ENCODE data around the gene CCT2. TPM values are rescaled to one million over a fixed set of nuclear protein-coding genes. Genes with fewer than 3 reads are reported as not detected.

Gene CCT2
- total and polyA plus RNA-seq, 2 of the 4 experiments (the other 2 are of a cell fraction) = 194 to 651 TPM

DNA sequence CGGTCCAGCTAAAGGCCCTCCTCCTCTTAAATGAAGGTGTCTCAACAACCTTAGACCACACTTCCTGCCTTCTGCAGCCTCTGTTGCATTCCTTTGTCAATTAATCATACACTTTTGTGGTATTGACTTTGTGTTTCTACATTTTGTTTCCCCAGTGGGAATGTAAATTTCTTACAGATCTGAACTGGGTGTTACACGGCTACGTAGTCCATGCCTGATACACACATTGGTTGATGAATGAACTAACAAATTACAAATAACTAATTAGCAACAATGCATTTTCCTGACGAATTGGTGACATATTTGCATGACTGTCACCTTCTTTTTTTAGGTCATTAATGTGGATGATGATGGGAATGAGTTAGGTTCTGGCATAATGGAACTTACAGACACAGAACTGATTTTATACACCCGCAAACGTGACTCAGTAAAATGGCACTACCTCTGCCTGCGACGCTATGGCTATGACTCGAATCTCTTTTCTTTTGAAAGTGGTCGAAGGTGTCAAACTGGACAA is 15.2 kb upstream of the CCT2 start:
- H3K4me2 ChIP-seq (ENCODE audit: low read depth, low read length) = no peak overlapping the region
- H2AK5ac ChIP-seq (ENCODE audit: low read depth, low read length) = no peak overlapping the region
- H3K9me3 ChIP-seq (ENCODE audit: control insufficient read depth, insufficient read depth, low read length) = no peaks in the 10 kb centered on the region
- H4K8ac ChIP-seq (ENCODE audit: low read depth in 2 of 2, low read length in 2 of 2) = 0 out of 4 replicates have a peak overlapping the region, but pooled peaks of 1 of the 2 experiments have one; percentile 6
- H2AK9ac ChIP-seq (replicated peaks; ENCODE audit: low read depth, low read length, poor library complexity) = no peak overlapping the region
- ChIA-PET CTCF (interaction anchor here (1.0 to 2.0 kb wide), 4 partner anchors 9 to 181 kb away, joined by 3 to 8 read pairs (median 4); partner anchors contain the start of gene FRS2), POLR2A (ENCODE audit: unreplicated experiment) (no interaction called here)
- in situ Hi-C loops (cut with MboI; ENCODE audit: low sequenced_read_pairs) (loop anchor here (5.0 to 10.0 kb wide), 2 partner anchors 95 to 183 kb away; partner anchors contain the start of gene FRS2), dilution Hi-C loops (cut with HindIII; ENCODE audit: low sequenced_read_pairs, unreplicated experiment) (no loop called here), intact Hi-C loops (cut with micrococcal nuclease) (loop anchor here (1.0 to 10.0 kb wide), 3 partner anchors 99 to 415 kb away; partner anchors contain the start of gene FRS2)
- no peak overlapping the region for H3K27ac ChIP-seq (ENCODE audit: insufficient read depth, low read length)
- H3K4me3 ChIP-seq (ENCODE audit: insufficient read depth, low read depth, low read length) = no peak overlapping the region
- H3K4ac ChIP-seq (ENCODE audit: low read depth, low read length) = no peak overlapping the region
- H3K18ac ChIP-seq (ENCODE audit: low read depth, low read length) = no peak overlapping the region
- no peak overlapping the region for H4K5ac ChIP-seq (ENCODE audit: low read depth, low read length)
- TF ChIP-seq, protein P1, sequence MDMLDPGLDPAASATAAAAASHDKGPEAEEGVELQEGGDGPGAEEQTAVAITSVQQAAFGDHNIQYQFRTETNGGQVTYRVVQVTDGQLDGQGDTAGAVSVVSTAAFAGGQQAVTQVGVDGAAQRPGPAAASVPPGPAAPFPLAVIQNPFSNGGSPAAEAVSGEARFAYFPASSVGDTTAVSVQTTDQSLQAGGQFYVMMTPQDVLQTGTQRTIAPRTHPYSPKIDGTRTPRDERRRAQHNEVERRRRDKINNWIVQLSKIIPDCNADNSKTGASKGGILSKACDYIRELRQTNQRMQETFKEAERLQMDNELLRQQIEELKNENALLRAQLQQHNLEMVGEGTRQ (IDR thresholded peaks at IDR 0.05; ENCODE audit: low read depth, low read length) = no peak
- no peak for TF ChIP-seq SMC3 (IDR thresholded peaks at IDR 0.05; ENCODE audit: low read depth, low read length)
- no peak for TF ChIP-seq MAFK (IDR thresholded peaks at IDR 0.05; ENCODE audit: low read depth, low read length)
- no peak for TF ChIP-seq MAZ (IDR thresholded peaks at IDR 0.05; ENCODE audit: borderline replicate concordance, low read depth, low read length)
- no peak for TF ChIP-seq POLR2A (IDR thresholded peaks at IDR 0.05; ENCODE audit: low read depth, low read length)
- no peak for TF ChIP-seq NFE2L2 (IDR thresholded peaks at IDR 0.05; ENCODE audit: low read depth, low read length)
- no peak for TF ChIP-seq BHLHE40 (IDR thresholded peaks at IDR 0.05; ENCODE audit: low read depth, low read length)
- TF ChIP-seq RFX5 (IDR thresholded peaks at IDR 0.05; ENCODE audit: low read depth, low read length) = no peak
- no peak for TF ChIP-seq CHD1 (IDR thresholded peaks at IDR 0.05; ENCODE audit: low read depth, low read length)
- TF ChIP-seq, protein P2, sequence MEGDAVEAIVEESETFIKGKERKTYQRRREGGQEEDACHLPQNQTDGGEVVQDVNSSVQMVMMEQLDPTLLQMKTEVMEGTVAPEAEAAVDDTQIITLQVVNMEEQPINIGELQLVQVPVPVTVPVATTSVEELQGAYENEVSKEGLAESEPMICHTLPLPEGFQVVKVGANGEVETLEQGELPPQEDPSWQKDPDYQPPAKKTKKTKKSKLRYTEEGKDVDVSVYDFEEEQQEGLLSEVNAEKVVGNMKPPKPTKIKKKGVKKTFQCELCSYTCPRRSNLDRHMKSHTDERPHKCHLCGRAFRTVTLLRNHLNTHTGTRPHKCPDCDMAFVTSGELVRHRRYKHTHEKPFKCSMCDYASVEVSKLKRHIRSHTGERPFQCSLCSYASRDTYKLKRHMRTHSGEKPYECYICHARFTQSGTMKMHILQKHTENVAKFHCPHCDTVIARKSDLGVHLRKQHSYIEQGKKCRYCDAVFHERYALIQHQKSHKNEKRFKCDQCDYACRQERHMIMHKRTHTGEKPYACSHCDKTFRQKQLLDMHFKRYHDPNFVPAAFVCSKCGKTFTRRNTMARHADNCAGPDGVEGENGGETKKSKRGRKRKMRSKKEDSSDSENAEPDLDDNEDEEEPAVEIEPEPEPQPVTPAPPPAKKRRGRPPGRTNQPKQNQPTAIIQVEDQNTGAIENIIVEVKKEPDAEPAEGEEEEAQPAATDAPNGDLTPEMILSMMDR (conservative IDR thresholded peaks at IDR 0.05; ENCODE audit: low read depth, low read length) = no peak
- DNase-seq (no peak), ATAC-seq (ENCODE audit: low read depth) (no peak)
- no peak overlapping the region for H2BK120ac ChIP-seq (ENCODE audit: low read depth, low read length)
- 0 out of 3 replicates have a peak overlapping the region, but pooled peaks have one; percentile 3 for H2BK15ac ChIP-seq (ENCODE audit: low read depth, low read length)
- H2AFZ ChIP-seq (replicated peaks; ENCODE audit: low read length, poor library complexity) = no peak overlapping the region
- no peak overlapping the region for H2BK5ac ChIP-seq (ENCODE audit: low read depth, low read length, poor library complexity, severe bottlenecking)
- H3K9me1 ChIP-seq (ENCODE audit: insufficient read depth, low read length) = no peaks in the 10 kb centered on the region; the same call in none of the 2 replicates
- no peak overlapping the region for H3K56ac ChIP-seq (ENCODE audit: extremely low read depth, insufficient read depth, low read length)
- H3K9ac ChIP-seq (ENCODE audit: low read depth, low read length) = no peak overlapping the region
- H4K91ac ChIP-seq (ENCODE audit: insufficient read depth, low read depth, low read length) = no peak overlapping the region
- H3K14ac ChIP-seq (replicated peaks; ENCODE audit: low read depth, low read length) = no peak overlapping the region
- peaks cover 2% of the 10 kb centered on the region; the same call in 1 of the 2 replicates for H3K4me1 ChIP-seq (ENCODE audit: control insufficient read depth, insufficient read depth, low read length)
- H2BK20ac ChIP-seq (ENCODE audit: low read depth, low read length) = no peak overlapping the region
- H3K27me3 ChIP-seq (ENCODE audit: control insufficient read depth, insufficient read depth, low read length) = no peaks in the 10 kb centered on the region
- peaks cover 25% of the 10 kb centered on the region for H3K36me3 ChIP-seq (ENCODE audit: control insufficient read depth, insufficient read depth, low read length)
- H4K20me1 ChIP-seq (ENCODE audit: insufficient read depth, low read length) = no peaks in the 10 kb centered on the region
- peaks cover 24 to 37% of the 10 kb centered on the region in 2 experiments for H3K79me1 ChIP-seq (ENCODE audit: low read depth in 1 of 2, low read length in 2 of 2)
- no TSS peak for BruUV-seq (replicated peaks)
- H3K23ac ChIP-seq (ENCODE audit: low read depth, low read length) = no peak overlapping the region
- WGBS, 2 experiments (ENCODE audit: extremely low coverage in 2 of 2, insufficient read length in 1 of 2) = no CpG with 5 or more reads among the region's 10 CpGs
